ENCODE data around the gene ASXL2.

- no peak for TF ChIP-seq CTCF (IDR thresholded peaks at IDR 0.05)
- TF ChIP-seq POLR2AphosphoS5 (IDR thresholded peaks at IDR 0.05): no peak
These were observed 55.8 kb downstream of the ASXL2 start for GRCh38 chr2:25822190-25823117.

Measured in suprapubic skin (tissue), 3 donors.